GM19239 (cell line): ENCODE results near the gene OSBPL2.

Experiments used
- DNase-seq: peaks from one replicate; pipeline ENCODE4 v3.0.0; 2011; ENCODE audit warnings: low spot score; ENCODE audit not compliant: insufficient read length
- FAIRE-seq: peaks from 2 replicates; lab custom pipeline; 2011; peaks lifted over from hg19 to GRCh38; lab: Jason Lieb, UNC

OSBPL2 gene

GRCh38 chr20:62205618-62206387 lies 32.5 kb upstream of the OSBPL2 start:
- no peak for FAIRE-seq
- no peak for DNase-seq

GRCh38 chr20:62206388-62206775 lies 31.9 kb upstream of the OSBPL2 start:
- DNase-seq (no peak), FAIRE-seq (no peak)

DNA sequence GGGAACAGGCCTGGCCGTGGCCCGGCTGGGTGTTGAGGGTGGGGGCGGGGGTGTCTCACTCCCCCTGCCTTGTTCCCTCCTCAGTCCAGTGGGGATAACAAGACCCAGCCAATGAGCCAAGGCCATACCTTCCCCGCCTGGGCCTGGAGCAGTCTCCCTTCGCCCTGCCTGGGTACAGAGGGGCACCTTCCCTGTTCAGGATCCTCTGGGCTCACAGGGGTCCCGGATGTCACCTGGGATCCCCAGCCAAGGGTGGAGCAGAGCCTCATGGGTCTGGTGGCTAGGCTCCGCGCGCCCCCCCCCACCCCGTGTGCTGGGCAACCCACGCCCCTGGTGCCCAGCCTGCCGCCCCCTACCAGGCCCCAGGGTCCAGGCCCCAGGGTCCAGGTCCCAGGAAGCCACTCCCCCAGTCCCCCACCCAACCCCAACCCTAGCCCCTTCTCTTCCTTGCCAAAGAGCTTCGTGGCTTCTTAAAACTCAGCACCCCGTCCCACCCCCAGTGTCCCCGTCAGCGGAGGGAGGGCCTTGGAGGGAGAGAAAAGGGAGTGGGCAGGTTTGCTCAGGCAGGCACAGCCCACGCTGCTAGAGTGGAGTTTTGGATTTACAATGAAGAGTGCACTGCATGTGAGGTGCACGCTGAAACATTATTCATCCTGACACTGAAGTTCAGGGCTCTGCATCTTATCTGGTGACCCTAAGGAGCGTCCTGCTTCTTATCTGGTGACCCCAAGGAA lies 30.1 kb upstream of the OSBPL2 start:
- DNase-seq: no peak
- FAIRE-seq: no peak

DNA sequence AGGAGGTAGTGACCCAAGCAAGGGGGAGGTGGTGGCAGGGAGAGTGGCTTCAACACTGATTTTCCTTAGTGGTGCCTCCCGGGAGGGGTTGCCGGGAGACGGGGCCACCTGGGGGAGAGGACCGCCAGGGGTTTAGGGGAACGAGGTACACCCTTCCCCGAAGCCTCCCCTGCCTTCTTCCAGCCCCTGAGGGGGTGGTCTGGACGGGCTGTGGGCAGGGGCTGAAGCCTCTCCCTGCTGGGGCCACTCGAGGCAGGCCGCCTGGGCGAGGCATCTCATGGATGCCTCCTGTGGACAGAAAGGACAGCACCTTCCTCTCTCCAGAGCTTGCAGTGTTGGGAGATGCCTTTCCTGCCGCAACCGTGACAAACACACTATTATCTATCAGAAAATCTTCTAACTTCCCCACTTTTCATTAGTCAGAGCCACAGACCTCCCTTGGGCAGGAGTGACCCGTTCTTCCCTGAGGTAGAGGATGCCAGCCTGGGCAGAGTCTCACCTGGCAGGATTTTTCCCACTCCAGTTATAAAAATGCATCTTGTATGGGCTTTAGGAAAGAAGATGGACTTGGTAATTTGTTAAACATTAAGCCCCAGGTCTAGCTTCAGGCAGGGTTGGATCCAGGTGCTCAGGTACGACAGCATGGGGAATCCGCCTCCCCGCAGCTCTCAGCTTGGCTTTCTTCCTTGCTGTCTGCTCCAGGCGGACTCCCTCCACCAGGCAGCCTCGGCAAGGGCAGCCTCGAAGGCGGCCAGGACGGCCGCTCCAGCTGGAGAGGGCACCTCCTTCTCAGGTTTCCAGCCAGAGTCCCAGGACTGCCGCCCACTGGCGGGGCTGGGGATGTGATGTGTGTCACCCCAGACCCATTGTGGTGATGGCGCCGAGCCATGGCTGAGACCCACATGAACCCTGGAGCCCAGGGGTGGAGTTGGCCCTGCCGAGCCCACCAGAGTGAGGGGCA lies 29.2 kb upstream of the OSBPL2 start:
- no peak for DNase-seq
- no peak for FAIRE-seq

DNA sequence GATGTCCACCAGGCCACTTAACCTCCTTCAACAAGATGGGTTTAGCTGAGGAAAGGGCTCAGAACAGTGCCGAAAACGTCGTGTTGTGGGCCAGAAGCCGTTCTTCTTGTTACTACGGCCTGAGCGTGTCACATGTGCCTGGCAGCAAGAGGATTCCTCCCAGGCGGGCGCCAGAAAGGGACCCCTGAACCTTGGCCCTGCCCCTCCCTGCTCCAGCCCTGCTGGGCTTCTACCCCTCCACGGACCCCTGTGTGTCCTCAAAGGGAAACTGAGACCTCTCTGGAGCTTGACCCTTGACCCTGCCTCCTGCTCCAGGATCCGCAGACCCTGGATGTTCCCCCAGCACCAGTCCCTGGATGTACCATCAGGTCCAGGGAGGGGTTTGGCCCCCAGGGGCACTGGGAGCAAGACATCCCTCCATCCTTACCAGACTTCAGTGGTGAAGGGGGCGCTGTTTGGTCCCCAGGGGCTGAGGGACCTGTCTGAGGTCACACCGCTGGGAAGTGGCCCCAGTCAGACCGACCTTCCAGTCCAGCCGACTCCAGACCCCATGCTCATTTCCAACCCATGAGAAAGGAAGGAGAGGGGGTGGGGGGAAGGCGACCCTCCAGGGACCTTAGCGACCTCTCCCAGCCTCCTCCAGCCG lies 28.3 kb upstream of the OSBPL2 start:
- FAIRE-seq: no peak
- DNase-seq: no peak

DNA sequence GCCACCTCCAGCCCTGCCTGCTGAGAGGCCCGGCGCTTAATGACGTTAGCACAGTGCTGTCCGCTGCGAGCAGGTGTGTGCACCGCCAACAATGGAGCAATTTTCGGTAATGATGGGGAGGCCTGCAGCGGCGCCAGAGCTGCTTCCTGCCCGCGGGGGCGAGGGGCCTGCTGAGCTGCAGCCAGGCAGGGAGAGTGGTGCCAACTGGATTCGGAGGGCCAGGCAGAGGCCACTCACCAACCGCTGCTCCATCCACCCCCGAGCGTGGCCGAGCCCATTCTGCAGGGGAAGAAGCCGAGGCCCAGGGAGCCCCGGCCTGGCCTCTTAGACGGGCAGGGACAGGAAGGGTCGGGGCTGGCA lies 27.8 kb upstream of the OSBPL2 start:
- DNase-seq (no peak), FAIRE-seq (no peak)

DNA sequence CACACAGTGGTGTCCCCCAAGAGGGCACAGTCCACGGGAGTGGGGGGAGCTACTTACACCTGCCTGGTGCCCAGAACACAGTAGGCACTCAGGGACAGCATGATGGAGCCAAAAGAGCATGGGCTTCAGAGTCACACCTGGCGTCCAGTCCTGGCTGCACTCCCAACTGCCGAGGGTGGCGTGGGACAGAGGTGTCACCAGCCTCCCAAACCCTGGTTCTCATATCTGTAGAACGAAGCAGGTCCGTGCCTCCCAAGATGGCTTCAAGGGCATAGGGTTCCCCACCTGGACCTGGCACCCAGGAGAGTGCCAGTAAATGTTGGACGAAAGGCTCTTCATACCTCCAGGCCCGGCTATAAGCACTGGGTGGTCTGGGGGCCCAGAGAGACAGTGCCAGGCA lies 27.1 kb upstream of the OSBPL2 start:
- no peak for FAIRE-seq
- DNase-seq: no peak

DNA sequence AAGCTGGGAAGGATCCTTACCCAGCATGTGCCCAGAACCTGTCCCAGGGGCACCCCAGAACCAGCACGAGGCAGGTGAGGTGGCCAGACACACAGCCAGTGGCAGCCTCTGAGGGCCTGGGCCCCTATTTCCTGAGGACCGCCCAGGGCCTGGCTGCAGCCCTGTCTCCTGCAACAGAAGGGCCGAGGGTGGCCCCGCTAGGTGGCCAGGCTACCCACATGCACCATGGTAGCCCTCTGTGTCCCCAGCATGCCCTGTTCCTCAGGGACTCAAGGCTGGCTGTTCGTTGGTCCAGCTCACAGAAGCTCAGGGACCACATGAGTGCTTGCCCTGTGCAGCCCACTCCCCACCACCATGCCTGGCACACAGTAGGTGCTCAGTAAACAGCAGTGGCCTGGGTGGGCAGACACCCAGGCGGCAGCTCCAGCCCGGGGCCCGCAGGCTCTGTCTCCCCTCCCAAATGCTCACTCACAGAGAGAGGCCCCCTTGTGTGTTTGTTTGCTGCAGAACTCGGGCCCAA lies 26.5 kb upstream of the OSBPL2 start:
- DNase-seq: no peak
- FAIRE-seq: no peak

DNA sequence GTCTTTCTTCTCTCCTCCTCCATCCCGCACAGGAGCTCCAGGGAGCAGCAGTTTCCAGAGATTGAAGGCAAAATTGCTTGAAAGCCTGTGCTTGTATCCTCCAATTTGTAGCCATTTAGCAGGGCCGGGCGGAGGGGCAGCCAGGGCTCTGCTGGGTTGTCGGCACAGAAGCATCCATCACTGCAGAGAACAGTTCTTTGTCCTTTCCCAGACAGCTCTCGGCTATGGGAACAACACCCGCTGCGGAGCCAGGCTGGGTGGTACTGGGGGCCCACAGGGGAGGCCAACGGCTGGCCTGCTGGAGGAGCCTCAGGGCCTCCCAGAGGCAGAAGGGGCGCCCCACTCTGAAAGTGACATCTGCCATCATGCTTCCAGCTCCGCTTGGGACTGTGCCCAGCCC lies 26.0 kb upstream of the OSBPL2 start:
- no peak for DNase-seq
- FAIRE-seq: no peak

GRCh38 chr20:62214067-62214466 lies 24.3 kb upstream of the OSBPL2 start:
- no peak for FAIRE-seq
- no peak for DNase-seq

GRCh38 chr20:62215020-62215990 lies 23.0 kb upstream of the OSBPL2 start:
- DNase-seq (no peak), FAIRE-seq (no peak)

DNA sequence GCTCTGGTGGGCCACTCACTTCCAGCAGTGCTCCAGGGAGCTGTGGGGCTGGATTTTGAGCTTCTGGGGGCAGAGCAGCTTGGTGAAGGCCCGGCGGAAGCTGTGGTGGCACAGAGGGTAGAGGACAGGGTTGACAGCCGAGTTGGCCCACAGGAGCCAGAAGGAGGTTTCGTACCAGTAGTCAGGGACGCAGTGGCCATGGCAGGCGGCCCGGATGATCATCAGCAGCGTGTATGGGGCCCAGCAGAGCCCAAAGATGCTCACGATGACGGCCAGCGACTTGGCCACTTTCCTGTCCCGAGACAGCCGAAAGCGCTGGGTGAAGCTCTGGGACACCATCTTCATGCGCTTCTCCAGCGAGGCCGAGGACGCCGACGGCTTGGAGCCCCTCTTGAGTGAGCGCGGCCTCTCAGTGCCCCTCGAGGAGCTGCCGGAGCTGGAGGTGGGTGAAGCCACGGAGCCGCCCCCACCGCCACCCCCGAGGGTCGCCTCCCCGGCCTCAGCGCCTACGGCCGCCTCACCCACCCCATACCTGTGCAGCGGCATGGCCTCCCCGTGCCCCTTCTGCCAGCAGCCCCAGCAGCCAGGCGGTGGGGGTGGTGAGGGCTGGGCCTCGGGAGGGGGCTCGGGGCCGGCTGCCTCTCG lies 22.2 kb upstream of the OSBPL2 start:
- FAIRE-seq: no peak

DNA sequence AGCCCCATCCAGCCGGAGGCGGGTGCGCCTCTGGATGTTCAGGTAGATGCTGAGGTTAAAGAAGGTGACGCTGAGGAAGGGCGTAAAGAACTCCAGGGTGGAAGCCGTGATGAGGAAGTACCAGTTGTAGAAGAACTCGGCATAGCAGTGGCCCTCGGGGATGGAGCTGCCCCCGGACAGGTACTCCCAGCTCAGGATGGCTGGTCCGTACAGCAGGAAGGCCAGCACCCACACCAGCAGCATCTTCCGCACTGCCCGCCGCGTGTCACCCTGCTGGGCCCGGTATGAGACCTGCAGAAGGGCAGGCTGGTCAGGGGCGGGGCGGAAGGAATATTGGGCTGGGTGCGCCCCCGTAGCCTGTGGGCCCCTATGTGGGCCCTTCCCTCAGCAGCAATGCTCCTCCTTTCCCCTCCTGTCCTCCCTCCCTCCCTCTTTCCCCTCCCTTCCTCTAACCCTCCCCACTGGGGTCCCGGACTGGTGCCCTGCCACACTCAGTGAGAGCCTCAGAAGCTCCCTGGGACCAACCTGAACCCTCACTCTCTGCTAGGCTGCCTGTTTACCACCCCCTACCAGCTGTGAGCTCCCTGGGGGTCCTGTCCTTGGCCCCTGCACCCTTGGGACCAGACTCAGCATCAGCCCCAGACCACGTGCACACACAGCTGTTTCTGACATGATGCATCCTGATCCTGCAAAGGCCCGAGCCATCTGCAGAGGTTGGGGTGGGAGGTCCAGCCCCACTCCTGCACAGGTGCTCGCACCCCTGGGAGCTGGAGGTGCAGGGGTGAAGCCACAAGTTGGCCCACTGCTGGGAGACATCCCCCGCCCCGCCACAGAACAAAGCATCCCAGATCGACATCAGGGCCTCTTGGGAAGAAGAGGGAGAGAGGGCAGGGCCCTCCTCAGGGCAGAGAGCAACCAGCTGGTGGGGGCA lies 21.4 kb upstream of the OSBPL2 start:
- FAIRE-seq: no peak
- DNase-seq: no peak

More for the DNA sequence above, 22.2 kb upstream of the OSBPL2 start:
- no peak for DNase-seq

GRCh38 chr20:62217913-62218773 lies 20.2 kb upstream of the OSBPL2 start:
- DNase-seq: no peak

DNA sequence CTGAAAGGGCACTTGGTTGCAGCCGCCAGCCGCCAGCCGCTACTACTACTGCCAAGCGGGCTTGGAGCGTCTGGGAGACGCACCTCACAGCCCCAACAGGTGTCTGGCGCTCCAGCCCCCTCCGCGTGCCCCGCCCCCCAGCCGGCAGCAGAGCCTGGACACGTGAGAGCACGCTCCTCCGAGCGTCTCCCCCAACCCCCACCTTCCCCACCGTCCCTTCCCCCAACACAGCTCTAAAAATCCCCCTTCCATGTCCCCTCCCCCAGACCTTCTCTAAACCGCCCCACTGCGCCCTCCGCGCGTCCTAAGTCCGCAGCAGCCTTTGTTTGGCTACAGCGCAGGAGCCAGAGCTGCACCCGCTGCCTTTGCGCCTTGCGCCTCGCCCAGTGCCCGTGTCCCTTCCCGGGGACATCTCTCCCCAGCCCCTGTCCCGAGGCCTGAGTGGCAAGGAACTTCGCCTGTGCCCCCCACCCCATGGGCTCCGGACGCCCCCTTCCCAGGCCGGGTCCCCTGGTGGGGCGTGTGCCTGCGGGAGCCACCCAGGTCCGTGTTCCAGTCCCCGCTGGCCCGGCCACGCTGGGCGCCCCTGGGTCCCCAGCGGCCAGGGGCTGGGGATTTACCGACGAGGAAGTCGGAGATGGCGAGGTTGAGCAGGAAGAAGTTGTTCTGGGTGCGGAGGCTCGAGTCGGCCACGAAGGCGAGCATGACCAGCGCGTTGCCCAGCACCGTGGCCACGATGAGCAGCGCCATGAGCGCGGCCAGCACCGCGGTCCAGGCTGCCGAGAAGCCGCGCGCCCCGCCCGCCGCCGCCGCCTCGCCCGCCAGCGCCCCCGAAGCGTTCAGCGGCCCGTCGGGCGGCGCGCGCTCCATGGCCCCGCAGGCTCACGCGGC lies 19.0 kb upstream of the OSBPL2 start:
- FAIRE-seq (no peak), DNase-seq (no peak)

More at GRCh38 chr20:62217913-62218773, 20.2 kb upstream of the OSBPL2 start:
- no peak for FAIRE-seq
